K562 (cell line): ENCODE data around the gene KIZ. TPM values are rescaled to one million over a fixed set of nuclear protein-coding genes. Genes with fewer than 3 reads are reported as not detected.

Experiments
- CEBPG ChIP-seq, 3 experiments: fragments of 200-800 bp in 1 of 3; sonication (Bioruptor generic) in 1 of 3; sonication (generic) in 1 of 3; formaldehyde crosslinking in 1 of 3; IDR thresholded peaks in 2 of 3; conservative IDR thresholded peaks in 1 of 3; 2 replicates each; pipeline versions ENCODE4 v1.6.1 to v1.8.0; 2016 to 2022; ENCODE audit warnings: missing compliant biosample characterization in 2 of 3, missing genetic modification characterization in 2 of 3, mild to moderate bottlenecking in 1 of 3, missing genetic modification reagents in 1 of 3
- ERF ChIP-seq: fragments of 450-650 bp; formaldehyde crosslinking; IDR thresholded peaks from 2 replicates; pipeline ENCODE4 v1.4.0; 2020; ENCODE audit warnings: mild to moderate bottlenecking, mixed read lengths
- FIP1L1 ChIP-seq: fragments of 200-400 bp; formaldehyde crosslinking; IDR thresholded peaks from 2 replicates; pipeline ENCODE4 v1.6.1; 2018; ENCODE audit warnings: mild to moderate bottlenecking, low read depth, low read length; ENCODE audit not compliant: poor library complexity, severe bottlenecking
- FOXA1 ChIP-seq: fragments of 450-650 bp; IDR thresholded peaks from 2 replicates; pipeline ENCODE4 v1.6.1; 2016; ENCODE audit warnings: mild to moderate bottlenecking, borderline replicate concordance
- HDAC1 ChIP-seq, 2 experiments: fragments of 450-650 bp; IDR thresholded peaks; 2 replicates each; pipeline ENCODE4 v1.6.1; 2016 to 2017; ENCODE audit warnings: inconsistent platforms in 1 of 2, mild to moderate bottlenecking in 1 of 2, moderate library complexity in 1 of 2
- HDAC2 ChIP-seq: fragments of 450-650 bp; IDR thresholded peaks from 2 replicates; pipeline ENCODE4 v1.6.1; 2016; ENCODE audit warnings: mild to moderate bottlenecking
- MCM2 ChIP-seq: fragments of 450-650 bp; IDR thresholded peaks from 2 replicates; pipeline ENCODE4 v1.6.1; 2017; ENCODE audit warnings: low read depth, mild to moderate bottlenecking
- NCOA2 ChIP-seq, 2 experiments: fragments of 450-650 bp; IDR thresholded peaks; 2 replicates each; pipeline ENCODE4 v1.6.1; 2018; ENCODE audit warnings: mild to moderate bottlenecking in 2 of 2, moderate library complexity in 1 of 2; ENCODE audit not compliant: partially characterized antibody in 2 of 2
- NRF1 ChIP-seq, 2 experiments: fragments of 450-650 bp; IDR thresholded peaks in 1 of 2; conservative IDR thresholded peaks in 1 of 2; 2 replicates each; pipeline ENCODE4 v1.6.1; 2014; ENCODE audit warnings: mild to moderate bottlenecking in 2 of 2
- POLR2G ChIP-seq: fragments of 200-400 bp; formaldehyde crosslinking; IDR thresholded peaks from 2 replicates; pipeline ENCODE4 v1.6.1; 2017; ENCODE audit warnings: low read depth, mild to moderate bottlenecking, antibody characterized with exemption, low read length, moderate library complexity
- PTBP1 ChIP-seq: fragments of 200-400 bp; formaldehyde crosslinking; IDR thresholded peaks from 2 replicates; pipeline ENCODE4 v1.6.1; 2017; ENCODE audit warnings: low read depth, low read length
- RBFOX2 ChIP-seq: fragments of 200-400 bp; formaldehyde crosslinking; IDR thresholded peaks from 2 replicates; pipeline ENCODE4 v1.6.1; 2017; ENCODE audit warnings: low read depth, mild to moderate bottlenecking, low read length, moderate library complexity
- SP1 ChIP-seq: sonication (generic); formaldehyde crosslinking; IDR thresholded peaks from 2 replicates; pipeline ENCODE4 v1.8.1; 2022; ENCODE audit warnings: mild to moderate bottlenecking, missing genetic modification reagents
- ZNF140 ChIP-seq: fragments of 250-450 bp; sonication (Bioruptor Pico); IDR thresholded peaks from 2 replicates; pipeline ENCODE4 v1.8.0; 2021; ENCODE audit warnings: moderate library complexity, mild to moderate bottlenecking, inconsistent platforms
- ZNF175 ChIP-seq: fragments of 200-800 bp; sonication (Bioruptor generic); IDR thresholded peaks from 2 replicates; pipeline ENCODE4 v1.6.1; 2016; ENCODE audit warnings: low read depth, mild to moderate bottlenecking, missing genetic modification characterization, missing compliant biosample characterization
- ZNF274 ChIP-seq: IDR thresholded peaks from 2 replicates; pipeline ENCODE4 v1.6.1; 2011; ENCODE audit warnings: low read depth, mild to moderate bottlenecking, low read length, moderate library complexity, borderline replicate concordance
- ZNF311 ChIP-seq: fragments of 250-450 bp; sonication (Bioruptor Pico); IDR thresholded peaks from 2 replicates; pipeline ENCODE4 v1.4.0; 2020; ENCODE audit warnings: mild to moderate bottlenecking, moderate library complexity
- ZNF586 ChIP-seq: fragments of 450-650 bp; formaldehyde crosslinking; conservative IDR thresholded peaks from 2 replicates; pipeline ENCODE4 v1.4.0; 2020; ENCODE audit warnings: mild to moderate bottlenecking, moderate library complexity
- polyA plus RNA-seq, 8 experiments: library from polyadenylated mRNA; depleted of rRNA in 4 of 8; stranded (reverse) in 5 of 8; unstranded in 3 of 8; fragments of >200 nt; fragmentation: Nextera tagmentation in 2 of 8; fragmentation: Illumina TruSeq in 1 of 8; extraction: Ambion mirVana in 2 of 8; extraction: Trizol in 1 of 8; gene quantifications; 2 replicates each; pipeline versions ENCODE4 v1.2.1 to v1.2.3, GENCODE V29; 2011 to 2014; ENCODE audit warnings: inconsistent platforms in 1 of 8, missing spikeins in 1 of 8
- total RNA-seq, 7 experiments: library from RNA; depleted of rRNA in 6 of 7; stranded (reverse); fragments of >200 nt in 6 of 7; fragmentation: Illumina TruSeq in 2 of 7; extraction: Trizol in 2 of 7; gene quantifications; 2 replicates each; pipeline versions ENCODE4 v1.2.1 to v1.2.3, GENCODE V29; 2011 to 2021; ENCODE audit warnings: low replicate concordance in 1 of 7
- TF ChIP-seq, protein P1 (sequence below): fragments of 250-450 bp; sonication (Bioruptor Pico); IDR thresholded peaks from 2 replicates; pipeline ENCODE4 v1.8.0; 2022; ENCODE audit warnings: inconsistent platforms
- TF ChIP-seq, protein P2 (sequence below): fragments of 450-650 bp; IDR thresholded peaks from 2 replicates; pipeline ENCODE4 v1.6.1; 2018; ENCODE audit warnings: mild to moderate bottlenecking, low read depth; ENCODE audit not compliant: partially characterized antibody
- TF ChIP-seq, protein P3 (sequence below): fragments of 250-450 bp; sonication (Bioruptor Pico); IDR thresholded peaks from 2 replicates; pipeline ENCODE4 v1.5.1; 2021; ENCODE audit warnings: mild to moderate bottlenecking

The KIZ gene
- total and polyA plus RNA-seq, 9 of the 15 experiments (the other 6 are each of a cell fraction or from before 2014, with no cell fraction given): 4.9 to 21.1 (median 13.5) TPM

DNA sequence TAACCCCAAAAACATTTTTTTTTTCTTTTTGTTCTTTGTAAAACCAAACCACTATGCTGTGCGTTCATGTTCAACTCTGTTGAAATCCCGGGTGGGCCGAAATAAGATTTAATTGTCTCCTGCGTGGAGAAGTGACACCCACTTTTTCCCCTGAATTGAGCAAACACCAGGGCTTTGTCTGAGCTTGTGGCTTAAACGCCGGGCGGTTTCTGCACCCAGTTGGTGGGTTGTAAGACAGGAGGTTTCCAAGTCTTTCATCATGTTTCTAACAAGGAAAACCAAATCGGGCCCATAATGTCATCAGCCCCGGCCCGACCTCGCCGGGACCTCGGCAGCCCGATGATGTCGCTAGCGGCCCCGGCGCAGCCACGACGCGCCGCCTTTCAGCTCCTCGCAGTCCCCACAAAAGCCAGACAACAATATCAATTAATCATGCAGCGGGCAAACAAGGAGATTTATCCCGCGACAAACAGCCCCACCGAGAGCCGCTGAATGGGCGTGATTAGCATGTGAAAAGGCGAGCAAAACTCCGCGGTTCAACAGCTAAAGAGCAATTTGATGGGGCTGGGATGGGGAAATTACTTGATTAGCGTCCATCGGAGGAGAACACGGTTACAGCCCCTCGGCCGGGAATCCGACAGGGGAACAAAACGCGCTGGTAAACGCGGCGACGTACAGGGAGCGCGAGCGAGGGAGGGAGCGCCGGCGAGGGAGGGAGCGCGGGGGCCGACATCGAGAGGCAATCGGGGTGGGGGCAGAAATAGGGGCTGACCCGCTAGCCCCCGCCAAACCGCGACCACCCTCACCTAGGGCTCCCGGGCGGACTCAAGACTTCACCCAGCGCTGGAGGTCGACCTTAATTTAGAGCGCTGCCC is 25.1 kb upstream of the KIZ start (continued):
- TF ChIP-seq, protein P1, sequence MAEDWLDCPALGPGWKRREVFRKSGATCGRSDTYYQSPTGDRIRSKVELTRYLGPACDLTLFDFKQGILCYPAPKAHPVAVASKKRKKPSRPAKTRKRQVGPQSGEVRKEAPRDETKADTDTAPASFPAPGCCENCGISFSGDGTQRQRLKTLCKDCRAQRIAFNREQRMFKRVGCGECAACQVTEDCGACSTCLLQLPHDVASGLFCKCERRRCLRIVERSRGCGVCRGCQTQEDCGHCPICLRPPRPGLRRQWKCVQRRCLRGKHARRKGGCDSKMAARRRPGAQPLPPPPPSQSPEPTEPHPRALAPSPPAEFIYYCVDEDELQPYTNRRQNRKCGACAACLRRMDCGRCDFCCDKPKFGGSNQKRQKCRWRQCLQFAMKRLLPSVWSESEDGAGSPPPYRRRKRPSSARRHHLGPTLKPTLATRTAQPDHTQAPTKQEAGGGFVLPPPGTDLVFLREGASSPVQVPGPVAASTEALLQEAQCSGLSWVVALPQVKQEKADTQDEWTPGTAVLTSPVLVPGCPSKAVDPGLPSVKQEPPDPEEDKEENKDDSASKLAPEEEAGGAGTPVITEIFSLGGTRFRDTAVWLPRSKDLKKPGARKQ (CRISPR knock-in tag): 0 out of 2 replicates have a peak, but pooled peaks have one; percentile 58
- peak; percentile 24 for TF ChIP-seq POLR2G
- TF ChIP-seq RBFOX2: peak; percentile 65
- TF ChIP-seq, protein P2, sequence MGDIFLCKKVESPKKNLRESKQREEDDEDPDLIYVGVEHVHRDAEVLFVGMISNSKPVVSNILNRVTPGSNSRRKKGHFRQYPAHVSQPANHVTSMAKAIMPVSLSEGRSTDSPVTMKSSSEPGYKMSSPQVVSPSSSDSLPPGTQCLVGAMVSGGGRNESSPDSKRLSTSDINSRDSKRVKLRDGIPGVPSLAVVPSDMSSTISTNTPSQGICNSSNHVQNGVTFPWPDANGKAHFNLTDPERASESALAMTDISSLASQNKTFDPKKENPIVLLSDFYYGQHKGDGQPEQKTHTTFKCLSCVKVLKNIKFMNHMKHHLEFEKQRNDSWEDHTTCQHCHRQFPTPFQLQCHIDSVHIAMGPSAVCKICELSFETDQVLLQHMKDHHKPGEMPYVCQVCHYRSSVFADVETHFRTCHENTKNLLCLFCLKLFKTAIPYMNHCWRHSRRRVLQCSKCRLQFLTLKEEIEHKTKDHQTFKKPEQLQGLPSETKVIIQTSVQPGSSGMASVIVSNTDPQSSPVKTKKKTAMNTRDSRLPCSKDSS: no peak
- TF ChIP-seq ZNF140 (CRISPR knock-in tag): no peak
- TF ChIP-seq MCM2: no peak
- TF ChIP-seq HDAC2: 0 out of 2 replicates have a peak, but pooled peaks have one; percentile 17
- TF ChIP-seq ZNF274: no peak
- TF ChIP-seq ZNF586 (CRISPR knock-in tag): no peak
- no peak for TF ChIP-seq NCOA2 (IDR thresholded peaks at IDR 0.05; ENCODE audit: partially characterized antibody in 2 of 2)
- no peak for TF ChIP-seq SP1 (CRISPR knock-in tag)
- TF ChIP-seq CEBPG (CRISPR knock-in tag; IDR thresholded peaks at IDR 0.05): peak; percentile 47; the same call in 1 of the 2 replicates
- peak in 1 of 2 experiments; percentile 86; a peak in 3 of 4 replicates for TF ChIP-seq CEBPG (tag; conservative IDR thresholded peaks at IDR 0.05 in 1 of 2, IDR thresholded peaks at IDR 0.05 in 1 of 2)
- TF ChIP-seq, protein P3, sequence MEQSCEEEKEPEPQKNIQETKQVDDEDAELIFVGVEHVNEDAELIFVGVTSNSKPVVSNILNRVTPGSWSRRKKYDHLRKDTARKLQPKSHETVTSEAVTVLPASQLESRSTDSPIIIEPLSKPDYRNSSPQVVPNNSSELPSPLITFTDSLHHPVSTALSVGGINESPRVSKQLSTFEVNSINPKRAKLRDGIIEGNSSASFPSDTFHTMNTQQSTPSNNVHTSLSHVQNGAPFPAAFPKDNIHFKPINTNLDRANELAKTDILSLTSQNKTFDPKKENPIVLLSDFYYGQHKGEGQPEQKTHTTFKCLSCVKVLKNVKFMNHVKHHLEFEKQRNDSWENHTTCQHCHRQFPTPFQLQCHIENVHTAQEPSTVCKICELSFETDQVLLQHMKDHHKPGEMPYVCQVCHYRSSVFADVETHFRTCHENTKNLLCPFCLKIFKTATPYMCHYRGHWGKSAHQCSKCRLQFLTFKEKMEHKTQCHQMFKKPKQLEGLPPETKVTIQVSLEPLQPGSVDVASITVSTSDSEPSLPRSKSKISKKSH: no peak
- TF ChIP-seq PTBP1: no peak
- no peak for TF ChIP-seq ZNF311
- TF ChIP-seq FOXA1: no peak
- peak; percentile 32; the same call in 1 of the 2 replicates for TF ChIP-seq ZNF175
- peak; percentile 42 to 44; a peak in 3 of 4 replicates for TF ChIP-seq NRF1 (conservative IDR thresholded peaks at IDR 0.05 in 1 of 2, IDR thresholded peaks at IDR 0.05 in 1 of 2)
- TF ChIP-seq ERF: no peak
- TF ChIP-seq HDAC1 (IDR thresholded peaks at IDR 0.05): no peak
- no peak for TF ChIP-seq FIP1L1
